ENCODE data around the gene C1GALT1.
A peak's percentile ranks its signal among the peaks of the same experiment; 100 is the strongest.

C1GALT1 gene

GRCh38 chr7:7263297-7264230 is 81.2 kb downstream of the C1GALT1 start:
- no peak for DNase-seq (ENCODE audit: low read depth, low spot score)
- H3K27ac ChIP-seq: no peak overlapping the region

DNA sequence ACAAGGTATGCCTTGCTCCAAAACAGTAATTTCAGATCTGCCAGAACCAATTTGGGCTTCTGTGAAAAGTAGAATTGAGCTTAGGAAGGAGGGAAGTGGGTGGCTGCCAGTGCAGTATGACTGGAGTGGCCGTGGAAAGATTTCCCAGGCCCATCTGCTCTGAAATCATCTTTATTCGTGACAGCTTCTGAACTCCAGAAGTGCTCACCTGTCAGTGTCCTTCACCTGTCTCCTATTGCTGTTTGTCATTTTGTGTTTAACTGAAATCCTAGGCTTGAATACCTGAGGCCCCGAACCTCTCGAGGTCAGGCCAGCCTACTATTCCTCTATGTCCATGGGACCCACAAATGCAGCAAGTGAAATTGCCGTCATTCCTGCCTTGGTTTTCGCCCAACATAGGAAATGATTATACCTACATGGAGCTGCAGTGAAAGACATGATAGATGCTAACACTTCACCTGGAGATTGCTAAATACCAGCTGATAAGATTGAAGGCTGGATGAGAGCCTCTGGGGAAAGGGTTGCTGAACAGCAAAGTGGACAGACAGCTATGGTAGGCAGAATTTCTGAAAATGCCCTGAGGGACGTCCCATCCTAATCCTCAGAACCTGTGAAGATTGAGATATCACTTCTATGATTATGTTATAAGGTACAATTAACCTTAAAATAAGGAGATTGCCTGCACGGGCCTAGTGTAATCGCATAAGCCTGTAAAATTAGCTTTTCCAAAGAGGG is 82.1 kb downstream of the C1GALT1 start:
- H3K27ac ChIP-seq: no peak overlapping the region
- no peak for DNase-seq (ENCODE audit: low read depth, low spot score)

DNA sequence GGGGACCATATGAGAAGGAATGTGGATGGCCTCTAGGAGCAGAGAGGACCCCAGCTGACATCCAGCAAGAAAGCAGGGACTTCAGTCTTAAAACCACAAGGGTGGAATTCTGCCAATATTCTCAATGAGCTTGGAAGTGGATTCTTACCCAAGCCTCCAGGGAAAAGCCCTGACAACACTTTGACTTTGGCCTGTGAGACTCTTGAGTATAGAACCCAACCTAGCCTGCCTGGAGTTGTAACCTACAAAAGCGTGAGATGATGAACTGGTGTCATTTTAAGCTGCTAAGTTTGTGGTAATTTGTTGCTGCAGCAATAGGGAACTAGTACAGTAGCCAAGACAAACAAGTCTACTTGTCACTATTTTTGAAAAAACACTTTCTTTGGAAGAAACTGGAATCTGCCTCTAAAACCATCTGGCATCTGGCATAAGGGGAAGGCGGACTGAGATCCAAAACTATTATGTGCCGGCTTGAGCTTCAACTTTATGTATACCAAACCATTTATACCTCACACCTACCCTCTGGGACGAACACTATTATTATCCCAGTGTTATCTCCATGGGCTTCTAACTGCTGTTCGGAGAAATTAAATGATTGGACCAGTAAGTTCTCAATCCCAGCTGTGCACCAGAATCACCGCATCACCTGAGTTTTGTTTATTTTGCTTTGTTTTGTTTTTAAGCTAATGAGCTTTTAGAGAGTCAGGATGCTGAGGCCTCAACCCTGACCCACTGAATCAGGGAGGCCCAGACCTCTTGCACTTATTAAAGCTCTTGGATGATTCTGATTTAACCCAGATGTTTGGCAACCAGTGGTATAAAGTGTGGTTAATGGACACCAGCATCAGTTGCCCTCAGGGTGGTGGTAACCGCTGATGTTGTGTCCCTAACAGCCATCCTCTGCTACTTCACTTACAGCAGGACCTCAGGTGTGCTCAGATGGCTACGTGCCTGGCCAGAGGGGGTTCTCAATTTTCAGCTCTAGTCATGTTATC is 83.0 kb downstream of the C1GALT1 start:
- H3K27ac ChIP-seq: no peak overlapping the region
- DNase-seq (ENCODE audit: low read depth, low spot score): no peak

GRCh38 chr7:7266257-7266881 is 84.0 kb downstream of the C1GALT1 start:
- H3K27ac ChIP-seq: no peak overlapping the region
- no peak for DNase-seq (ENCODE audit: low read depth, low spot score)

GRCh38 chr7:7271094-7271874 is 88.9 kb downstream of the C1GALT1 start:
- DNase-seq (ENCODE audit: low read depth, low spot score): no peak
- H3K27ac ChIP-seq: no peak overlapping the region

DNA sequence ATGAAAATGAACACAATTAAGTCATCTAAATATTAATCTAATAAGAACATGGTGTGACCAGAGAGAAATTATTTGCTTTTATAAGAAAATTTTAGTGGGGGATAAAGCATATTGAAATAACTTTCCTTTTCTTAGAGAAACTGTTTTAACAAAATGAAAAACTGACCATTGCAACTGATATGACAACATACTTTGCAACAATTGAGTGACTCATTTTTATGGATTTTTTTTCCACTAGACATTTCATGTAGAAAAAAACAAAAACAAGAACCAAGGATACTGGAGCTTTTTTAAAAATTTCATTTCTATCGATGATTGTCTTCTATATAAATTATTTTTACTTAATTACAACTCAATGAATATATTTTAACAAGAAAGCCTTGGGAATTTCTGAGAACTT is 90.0 kb downstream of the C1GALT1 start:
- H3K27ac ChIP-seq: no peak overlapping the region
- no peak for DNase-seq (ENCODE audit: low read depth, low spot score)

DNA sequence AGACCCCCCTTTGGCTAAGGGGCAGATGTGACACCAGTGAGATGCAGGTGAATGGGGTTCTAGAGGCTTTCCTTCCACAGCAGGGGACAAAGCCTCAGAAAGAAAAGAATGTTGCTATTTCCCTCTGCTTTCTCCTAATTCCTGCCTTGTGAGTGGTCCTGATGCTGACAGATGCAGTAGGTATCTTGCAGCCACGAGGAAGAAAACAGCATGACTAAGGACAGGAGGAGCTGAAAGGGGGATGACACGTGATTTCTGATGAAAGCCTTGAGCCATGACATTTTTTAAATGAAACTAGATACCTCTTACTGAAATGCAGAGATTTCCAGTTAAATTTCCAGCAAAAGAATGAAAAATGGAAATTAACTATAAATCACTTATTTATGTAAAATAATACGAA is 92.4 kb downstream of the C1GALT1 start:
- no peak for DNase-seq (ENCODE audit: low read depth, low spot score)
- peak overlapping the region; percentile 10 for H3K27ac ChIP-seq

- DNase-seq (ENCODE audit: low read depth, low spot score): no peak
- no peak overlapping the region for H3K27ac ChIP-seq
These were observed 93.8 kb downstream of the C1GALT1 start for GRCh38 chr7:7276161-7276560.

DNA sequence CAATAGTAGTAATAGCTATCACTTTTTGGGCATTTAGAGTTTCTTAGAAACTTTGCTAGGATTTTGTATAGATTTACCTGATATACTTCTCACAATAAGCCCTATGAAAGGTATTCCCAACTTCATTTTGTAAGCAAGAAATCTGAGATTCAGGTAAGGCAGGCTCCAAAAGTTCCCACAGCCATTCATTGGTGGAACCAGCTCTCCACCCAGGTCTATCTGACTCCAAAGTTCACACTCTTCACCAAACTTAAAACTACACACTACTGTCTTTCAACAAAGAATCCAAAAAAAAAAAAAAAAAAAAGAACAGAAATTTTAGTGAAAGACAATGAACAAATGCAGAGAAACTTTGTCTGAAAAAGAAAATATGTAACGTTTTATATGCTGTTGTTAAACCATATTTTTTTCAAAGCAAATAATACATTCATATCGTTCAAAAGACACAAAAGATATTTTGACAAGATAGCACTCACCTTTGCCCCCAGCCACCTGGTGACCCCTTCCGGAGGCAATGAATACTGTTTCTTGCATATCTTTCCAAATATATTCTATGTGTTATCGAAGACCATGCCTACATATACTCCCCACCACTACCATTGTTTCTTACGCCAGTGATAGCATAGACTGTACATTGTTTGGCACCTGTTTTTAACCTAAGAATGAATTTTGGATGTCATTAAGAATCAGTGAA is 108.2 kb downstream of the C1GALT1 start:
- H3K27ac ChIP-seq: no peak overlapping the region
- no peak for DNase-seq (ENCODE audit: low read depth, low spot score)

DNA sequence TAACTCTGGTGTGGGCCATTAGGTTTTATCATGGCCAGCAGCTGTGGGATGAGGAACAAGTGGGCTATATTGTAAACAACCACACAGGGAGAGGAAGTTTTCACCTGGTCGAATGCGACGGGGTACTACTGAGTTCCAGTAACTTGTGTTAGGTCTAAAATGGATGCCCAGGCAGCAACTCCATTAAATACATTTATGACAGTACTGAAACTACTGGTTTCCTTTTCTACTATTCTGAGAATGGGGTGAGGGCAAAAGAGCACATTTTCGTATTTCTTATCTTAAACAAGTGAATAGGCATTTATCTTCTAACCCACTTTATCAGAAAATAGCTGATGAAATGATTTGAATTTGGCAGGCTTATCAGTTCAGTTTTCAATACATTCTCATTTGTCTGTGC is 109.7 kb downstream of the C1GALT1 start:
- no peak for DNase-seq (ENCODE audit: low read depth, low spot score)
- H3K27ac ChIP-seq: no peak overlapping the region

GRCh38 chr7:7292608-7293007 is 110.3 kb downstream of the C1GALT1 start:
- no peak overlapping the region for H3K27ac ChIP-seq
- no peak for DNase-seq (ENCODE audit: low read depth, low spot score)

- no peak overlapping the region for H3K27ac ChIP-seq
- DNase-seq (ENCODE audit: low read depth, low spot score): no peak
These were observed 110.7 kb downstream of the C1GALT1 start for GRCh38 chr7:7293092-7293491.

DNA sequence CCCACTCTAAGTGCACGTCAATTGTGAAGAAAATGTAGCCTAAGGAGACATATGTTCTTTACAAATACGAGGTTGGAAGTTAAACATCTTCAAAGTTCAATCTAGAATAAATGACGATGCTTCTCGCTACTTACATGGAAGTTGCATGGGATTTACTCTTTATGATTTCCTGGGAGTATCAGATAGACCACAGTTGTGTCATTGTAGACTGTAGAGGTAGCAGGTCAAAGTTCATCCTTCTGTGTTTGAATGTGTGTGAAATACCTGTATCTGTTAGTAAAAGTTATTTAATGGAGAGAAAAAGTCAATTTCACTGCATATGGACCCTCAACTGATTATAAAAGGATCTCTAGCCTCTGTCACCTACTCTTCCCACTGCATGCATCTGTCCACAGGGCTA is 112.6 kb downstream of the C1GALT1 start:
- DNase-seq (ENCODE audit: low read depth, low spot score): no peak
- H3K27ac ChIP-seq: no peak overlapping the region
